Loucy (cell line): ENCODE measurements around the gene ALG12.
A peak's percentile ranks its signal among the peaks of the same experiment; 100 is the strongest.

Experiments
- H2AFZ ChIP-seq: fragments of 200-600 bp; sonication (generic); 2 replicates; pipeline ENCODE4 v1.6.0; 2016; ENCODE audit warnings: antibody characterized with exemption, mild to moderate bottlenecking, low read length, moderate library complexity
- H3F3A ChIP-seq: fragments of 200-600 bp; 2 replicates; pipeline ENCODE4 v1.6.0; 2016; ENCODE audit warnings: antibody characterized with exemption, low read depth, mild to moderate bottlenecking
- H3K27me3 ChIP-seq: fragments of 200-600 bp; sonication (generic); 2 replicates; pipeline ENCODE4 v1.6.1; 2014; ENCODE audit warnings: low read length, mild to moderate bottlenecking; ENCODE audit not compliant: insufficient read depth, poor library complexity, severe bottlenecking
- H3K36me3 ChIP-seq: fragments of 200-600 bp; sonication (generic); 2 replicates; pipeline ENCODE4 v1.6.1; 2016; ENCODE audit warnings: low read length; ENCODE audit not compliant: insufficient read depth
- H3K4me1 ChIP-seq: fragments of 200-600 bp; sonication (generic); 2 replicates; pipeline ENCODE4 v1.5.1; 2014; ENCODE audit warnings: low read length, mild to moderate bottlenecking; ENCODE audit not compliant: insufficient read depth, poor library complexity, severe bottlenecking
- H3K4me2 ChIP-seq: fragments of 200-600 bp; sonication (generic); 2 replicates; pipeline ENCODE4 v1.6.0; 2014; ENCODE audit warnings: antibody characterized with exemption, low read length, low read depth, mild to moderate bottlenecking; ENCODE audit not compliant: poor library complexity, severe bottlenecking
- H3K4me3 ChIP-seq: fragments of 200-600 bp; sonication (generic); 2 replicates; pipeline ENCODE4 v1.5.1; 2014; ENCODE audit warnings: low read length, mild to moderate bottlenecking, mixed read lengths; ENCODE audit not compliant: poor library complexity, severe bottlenecking
- H3K79me2 ChIP-seq: fragments of 200-600 bp; sonication (generic); 2 replicates; pipeline ENCODE4 v1.6.1; 2014; ENCODE audit warnings: low read length; ENCODE audit not compliant: insufficient read depth
- H3K9ac ChIP-seq: fragments of 200-600 bp; sonication (generic); 2 replicates; pipeline ENCODE4 v1.6.0; 2014; ENCODE audit warnings: mild to moderate bottlenecking, low read depth, low read length, moderate library complexity; ENCODE audit not compliant: poor library complexity, severe bottlenecking
- H3K9me2 ChIP-seq: fragments of 200-600 bp; sonication (generic); replicated peaks from 2 replicates; pipeline ENCODE4 v1.6.1; 2016; ENCODE audit warnings: low read depth, low read length, mixed read lengths
- H3K9me3 ChIP-seq: fragments of 200-600 bp; sonication (generic); 2 replicates; pipeline ENCODE4 v1.6.1; 2014; ENCODE audit warnings: mild to moderate bottlenecking, antibody characterized with exemption, low read length, low read depth; ENCODE audit not compliant: insufficient read depth
- H4K20me1 ChIP-seq: fragments of 200-600 bp; sonication (generic); 2 replicates; pipeline ENCODE4 v1.6.0; 2014; ENCODE audit warnings: antibody characterized with exemption, low read length, mild to moderate bottlenecking; ENCODE audit not compliant: insufficient read depth, poor library complexity, severe bottlenecking
- EZH2phosphoT487 ChIP-seq: fragments of 200-600 bp; IDR thresholded peaks from 2 replicates; pipeline ENCODE4 v1.6.1; 2018; ENCODE audit warnings: antibody characterized with exemption, mild to moderate bottlenecking, moderate library complexity, borderline replicate concordance
- TF ChIP-seq, protein P1 (sequence below): fragments of 200-600 bp; sonication (generic); conservative IDR thresholded peaks from 2 replicates; pipeline ENCODE4 v1.5.1; 2014; ENCODE audit warnings: mild to moderate bottlenecking, antibody characterized with exemption, low read length

ALG12 gene

DNA sequence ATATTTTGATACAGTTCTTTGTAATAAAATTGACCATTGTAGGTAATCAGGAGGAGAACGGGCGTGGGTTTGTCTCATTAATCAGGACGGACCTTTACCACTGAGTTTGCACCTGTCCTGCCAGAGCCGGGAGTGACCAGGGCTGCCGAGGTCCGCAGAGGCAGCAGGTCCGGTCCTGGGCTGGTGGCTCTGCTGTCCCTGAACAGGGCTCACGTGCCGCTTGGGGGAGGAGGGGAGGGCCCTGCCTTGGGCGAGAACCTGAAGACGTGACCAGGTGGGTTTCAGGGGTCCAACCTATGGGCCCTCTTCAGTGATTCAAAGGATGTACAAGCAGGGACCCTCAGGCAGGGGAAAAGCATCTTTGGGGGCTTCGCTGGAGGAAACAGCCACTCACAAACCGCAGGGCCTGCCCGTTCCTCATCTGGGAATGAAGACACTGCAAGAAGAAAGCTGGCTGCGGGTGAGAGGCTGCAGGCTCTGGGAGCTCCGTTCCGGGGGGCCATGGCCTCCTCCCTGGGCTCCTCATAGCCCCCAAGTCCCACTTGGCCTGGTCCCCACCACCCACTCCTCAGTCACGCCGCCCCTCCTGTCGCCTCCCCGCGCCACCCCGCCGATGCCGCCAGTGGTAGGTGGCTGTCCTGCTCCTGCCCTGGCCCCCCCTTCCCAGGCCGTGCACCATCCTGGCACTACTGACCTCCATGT is 9.4 kb upstream of the ALG12 start:
- Histone ChIP-seq H3F3A (no peaks in the 10 kb centered on the region), H4K20me1 (no peaks in the 10 kb centered on the region), H3K79me2 (no peaks in the 10 kb centered on the region), H3K36me3 (no peaks in the 10 kb centered on the region), H3K9me2 (no peaks in the 10 kb centered on the region), H3K4me1 (peaks cover 23% of the 10 kb centered on the region), H3K9me3 (no peaks in the 10 kb centered on the region), H2AFZ (no peak overlapping the region), H3K4me2 (no peak overlapping the region), H3K9ac (no peak overlapping the region), H3K4me3 (no peak overlapping the region), H3K27me3 (no peaks in the 10 kb centered on the region)
- TF ChIP-seq, protein P1, sequence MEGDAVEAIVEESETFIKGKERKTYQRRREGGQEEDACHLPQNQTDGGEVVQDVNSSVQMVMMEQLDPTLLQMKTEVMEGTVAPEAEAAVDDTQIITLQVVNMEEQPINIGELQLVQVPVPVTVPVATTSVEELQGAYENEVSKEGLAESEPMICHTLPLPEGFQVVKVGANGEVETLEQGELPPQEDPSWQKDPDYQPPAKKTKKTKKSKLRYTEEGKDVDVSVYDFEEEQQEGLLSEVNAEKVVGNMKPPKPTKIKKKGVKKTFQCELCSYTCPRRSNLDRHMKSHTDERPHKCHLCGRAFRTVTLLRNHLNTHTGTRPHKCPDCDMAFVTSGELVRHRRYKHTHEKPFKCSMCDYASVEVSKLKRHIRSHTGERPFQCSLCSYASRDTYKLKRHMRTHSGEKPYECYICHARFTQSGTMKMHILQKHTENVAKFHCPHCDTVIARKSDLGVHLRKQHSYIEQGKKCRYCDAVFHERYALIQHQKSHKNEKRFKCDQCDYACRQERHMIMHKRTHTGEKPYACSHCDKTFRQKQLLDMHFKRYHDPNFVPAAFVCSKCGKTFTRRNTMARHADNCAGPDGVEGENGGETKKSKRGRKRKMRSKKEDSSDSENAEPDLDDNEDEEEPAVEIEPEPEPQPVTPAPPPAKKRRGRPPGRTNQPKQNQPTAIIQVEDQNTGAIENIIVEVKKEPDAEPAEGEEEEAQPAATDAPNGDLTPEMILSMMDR, result no peak
- TF ChIP-seq EZH2phosphoT487, result no peak

DNA sequence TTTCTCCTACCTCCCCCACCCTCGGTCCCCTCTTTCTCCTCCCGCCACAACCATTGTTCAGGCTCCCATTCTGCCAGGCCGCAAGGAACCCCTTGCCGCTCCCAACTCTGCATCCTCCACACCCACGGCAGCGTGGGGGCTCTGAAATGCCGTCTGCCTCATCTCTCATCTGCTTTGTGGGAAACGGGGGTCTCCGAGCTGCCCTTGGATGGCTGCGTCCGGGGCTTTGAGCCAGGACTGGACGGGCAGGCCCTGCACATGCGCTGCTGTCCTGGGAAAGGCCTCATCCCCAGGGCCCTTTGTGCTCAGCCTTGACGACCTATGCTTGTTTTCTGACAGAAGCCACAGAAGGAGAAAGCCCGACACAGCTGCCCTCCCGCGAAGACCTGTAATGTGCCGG is 8.7 kb upstream of the ALG12 start:
- Histone ChIP-seq H3F3A (no peaks in the 10 kb centered on the region), H4K20me1 (no peaks in the 10 kb centered on the region), H3K36me3 (no peaks in the 10 kb centered on the region), H3K9ac (no peak overlapping the region), H3K79me2 (no peaks in the 10 kb centered on the region), H2AFZ (no peak overlapping the region), H3K9me3 (no peaks in the 10 kb centered on the region), H3K27me3 (no peaks in the 10 kb centered on the region), H3K4me1 (peaks cover 23% of the 10 kb centered on the region), H3K4me3 (no peak overlapping the region), H3K9me2 (no peaks in the 10 kb centered on the region), H3K4me2 (no peak overlapping the region)
- TF ChIP-seq, protein P1, result no peak
- TF ChIP-seq EZH2phosphoT487, result no peak

DNA sequence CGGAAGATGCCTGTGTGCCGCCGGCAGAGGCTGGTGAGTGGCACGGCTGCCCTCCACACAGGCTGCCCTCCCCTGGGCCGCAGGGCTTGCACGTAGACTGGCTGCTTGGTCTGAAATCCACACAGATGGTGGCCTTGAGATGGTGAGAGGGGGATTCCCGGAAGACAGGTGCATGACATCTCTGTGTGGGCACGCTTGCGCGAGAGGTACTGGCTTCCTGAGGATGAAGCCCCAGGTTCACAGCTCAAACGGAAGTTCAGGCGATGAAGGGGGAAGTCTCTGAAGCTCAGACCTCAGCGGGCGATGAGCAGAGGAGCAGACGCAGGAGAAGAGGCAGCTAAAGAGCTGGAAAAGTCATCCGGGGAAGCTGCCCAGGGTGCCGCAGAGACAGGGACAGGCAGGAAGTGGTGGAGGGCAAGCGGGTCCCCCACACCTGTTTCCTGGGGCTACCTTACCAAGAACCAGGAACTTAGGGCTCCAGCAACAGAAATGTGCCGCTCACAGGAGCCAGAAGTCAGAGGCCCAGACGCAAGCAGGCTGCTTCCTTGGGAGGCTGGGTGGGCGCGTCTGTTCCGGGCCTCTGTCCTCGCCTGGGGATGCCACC is 7.4 kb upstream of the ALG12 start:
- Histone ChIP-seq H3K27me3 (no peaks in the 10 kb centered on the region), H3K36me3 (no peaks in the 10 kb centered on the region), H3K9me3 (no peaks in the 10 kb centered on the region), H3K4me1 (peaks cover 14% of the 10 kb centered on the region), H3K9ac (peak overlapping the region; percentile 23), H3K4me3 (no peak overlapping the region), H2AFZ (no peak overlapping the region), H4K20me1 (no peaks in the 10 kb centered on the region), H3K79me2 (no peaks in the 10 kb centered on the region), H3K9me2 (no peaks in the 10 kb centered on the region), H3F3A (no peaks in the 10 kb centered on the region), H3K4me2 (peak overlapping the region; percentile 8)
- TF ChIP-seq EZH2phosphoT487, result no peak
- TF ChIP-seq, protein P1, result no peak
